PC-9 (cell line): Measurements from ENCODE around the gene RFT1.

Experiments
- EZH2 ChIP-seq: fragments of 200-600 bp; sonication (generic); IDR thresholded peaks from 2 replicates; pipeline ENCODE4 v1.8.0; 2017; ENCODE audit warnings: antibody characterized with exemption, low read depth
- TF ChIP-seq, protein P1 (sequence below): fragments of 200-600 bp; sonication (generic); conservative IDR thresholded peaks from 2 replicates; pipeline ENCODE4 v1.6.1; 2017; ENCODE audit warnings: mixed run types, antibody characterized with exemption, mild to moderate bottlenecking, moderate library complexity

DNA sequence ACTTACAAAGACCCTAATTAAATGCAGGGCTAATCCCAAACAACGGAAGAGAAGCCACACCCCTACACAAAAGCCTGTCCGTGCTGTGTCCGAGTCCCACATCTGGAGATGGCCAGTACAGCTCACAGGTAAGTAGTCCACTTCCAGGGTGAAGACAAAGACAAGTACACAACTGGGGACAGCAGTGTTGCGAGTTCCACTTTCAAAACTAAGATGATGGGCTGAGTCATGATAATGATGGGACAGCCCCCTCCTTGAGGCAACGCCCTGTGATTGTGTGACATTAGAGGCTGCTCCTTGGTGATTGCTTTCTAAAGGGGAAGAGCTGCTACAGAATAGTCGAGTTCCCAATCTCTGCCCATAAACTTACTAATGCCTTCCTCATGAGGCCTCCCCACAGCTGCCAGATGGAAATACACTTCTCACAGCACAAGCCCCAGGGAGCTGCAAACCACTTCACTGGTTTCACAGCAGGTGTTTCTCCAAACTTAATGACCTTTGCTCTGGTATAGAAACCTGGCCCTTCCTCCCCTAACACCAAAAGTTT is 27.6 kb downstream of the RFT1 start:
- TF ChIP-seq, protein P1, sequence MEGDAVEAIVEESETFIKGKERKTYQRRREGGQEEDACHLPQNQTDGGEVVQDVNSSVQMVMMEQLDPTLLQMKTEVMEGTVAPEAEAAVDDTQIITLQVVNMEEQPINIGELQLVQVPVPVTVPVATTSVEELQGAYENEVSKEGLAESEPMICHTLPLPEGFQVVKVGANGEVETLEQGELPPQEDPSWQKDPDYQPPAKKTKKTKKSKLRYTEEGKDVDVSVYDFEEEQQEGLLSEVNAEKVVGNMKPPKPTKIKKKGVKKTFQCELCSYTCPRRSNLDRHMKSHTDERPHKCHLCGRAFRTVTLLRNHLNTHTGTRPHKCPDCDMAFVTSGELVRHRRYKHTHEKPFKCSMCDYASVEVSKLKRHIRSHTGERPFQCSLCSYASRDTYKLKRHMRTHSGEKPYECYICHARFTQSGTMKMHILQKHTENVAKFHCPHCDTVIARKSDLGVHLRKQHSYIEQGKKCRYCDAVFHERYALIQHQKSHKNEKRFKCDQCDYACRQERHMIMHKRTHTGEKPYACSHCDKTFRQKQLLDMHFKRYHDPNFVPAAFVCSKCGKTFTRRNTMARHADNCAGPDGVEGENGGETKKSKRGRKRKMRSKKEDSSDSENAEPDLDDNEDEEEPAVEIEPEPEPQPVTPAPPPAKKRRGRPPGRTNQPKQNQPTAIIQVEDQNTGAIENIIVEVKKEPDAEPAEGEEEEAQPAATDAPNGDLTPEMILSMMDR, result no peak
- no peak for TF ChIP-seq EZH2
